Astrocyte of the cerebellum (primary cell): Measurements from ENCODE around the gene COPRS.
"Not testable (repeated sequence)": the region's sequence is repeated elsewhere in the genome, so short reads cannot be mapped to it uniquely, and the experiment has no call there.

ENCODE experiments used
- DNase-seq: peaks from one replicate; pipeline ENCODE4 v3.0.0-alpha.2; 2011; ENCODE audit warnings: low read depth
- H3K4me3 ChIP-seq: 2 replicates; pipeline ENCODE4 v1.5.1; 2011; ENCODE audit warnings: mild to moderate bottlenecking, low read depth, low read length, moderate library complexity
- CTCF ChIP-seq: IDR thresholded peaks from 2 replicates; pipeline ENCODE4 v1.5.1; 2012; ENCODE audit warnings: low read length, low read depth, moderate library complexity, mild to moderate bottlenecking; ENCODE audit errors: missing control alignments
- in situ Hi-C: cut with HindIII; loops from 2 replicates; pipeline ENCODE4 v1.10.0; 2017; ENCODE audit warnings: low sequenced_read_pairs

COPRS gene

GRCh38 chr17:31838636-31839225 lies 20.3 kb downstream of the COPRS start:
- DNase-seq: no peak
- in situ Hi-C loops: no loop called here
- no peak for TF ChIP-seq CTCF
- H3K4me3 ChIP-seq: no peak overlapping the region

- DNase-seq: no peak
- no peak for TF ChIP-seq CTCF
- H3K4me3 ChIP-seq: no peak overlapping the region
- in situ Hi-C loops: no loop called here
Observed at GRCh38 chr17:31835984-31836383, 23.1 kb downstream of the COPRS start.

- no peak overlapping the region for H3K4me3 ChIP-seq
- no peak for TF ChIP-seq CTCF
- in situ Hi-C loops: no loop called here
- no peak for DNase-seq
Observed at GRCh38 chr17:31834448-31834847, 24.6 kb downstream of the COPRS start.

GRCh38 chr17:31832746-31833145 lies 26.3 kb downstream of the COPRS start:
- H3K4me3 ChIP-seq: no peak overlapping the region
- no peak for TF ChIP-seq CTCF
- in situ Hi-C loops: no loop called here
- DNase-seq: no peak

- in situ Hi-C loops: no loop called here
- no peak for TF ChIP-seq CTCF
- DNase-seq: no peak
- no peak overlapping the region for H3K4me3 ChIP-seq
Observed at GRCh38 chr17:31830971-31831858, 27.8 kb downstream of the COPRS start.

GRCh38 chr17:31829649-31830048 lies 29.4 kb downstream of the COPRS start:
- H3K4me3 ChIP-seq: no peak overlapping the region
- no peak for TF ChIP-seq CTCF
- DNase-seq: no peak
- in situ Hi-C loops: no loop called here

- in situ Hi-C loops, DNase-seq, H3K4me3 ChIP-seq: not testable (repeated sequence)
Observed at GRCh38 chr17:31828955-31829354, 30.1 kb downstream of the COPRS start.
